ENCODE measurements around the gene CORO7. TPM values are rescaled to one million over a fixed set of nuclear protein-coding genes. Genes with fewer than 3 reads are reported as not detected.
A peak's percentile ranks its signal among the peaks of the same experiment; 100 is the strongest.
"Not testable (repeated sequence)": the region's sequence is repeated elsewhere in the genome, so short reads cannot be mapped to it uniquely, and the experiment has no call there.

CORO7 gene
- polyA plus RNA-seq, 3 donors from 2014 or later = 37.6 to 112 (median 37.8) TPM

GRCh38 chr16:4351880-4352279 is 64.5 kb downstream of the CORO7 start:
- DNase-seq = no peak
- peak overlapping the region; percentile 68 to 94 (median 82) for H3K27ac Mint-ChIP-seq
- H3K4me1 Mint-ChIP-seq = peaks cover 20 to 23% of the 10 kb centered on the region in 2 donors
- H3K27me3 Mint-ChIP-seq (ENCODE audit: low read depth in 3 of 3) = peaks cover 6 to 11% (median 10%) of the 10 kb centered on the region in 3 donors
- no peaks in the 10 kb centered on the region for H3K9me3 Mint-ChIP-seq
- H3K4me3 Mint-ChIP-seq = peak overlapping the region; percentile 46 to 95 (median 93)
- peaks cover 0 to 2% (median 0%) of the 10 kb centered on the region in 3 donors for H3K36me3 Mint-ChIP-seq

GRCh38 chr16:4350787-4351659 is 65.4 kb downstream of the CORO7 start, which contains the start of gene PAM16:
TSS of gene PAM16 (minus strand) at chr16:4351321. CDS start at chr16:4351234, 87 bp downstream.
- Mint-ChIP-seq H3K4me3 (peak within 1 kb of the TSS; percentile 91 to 95 (median 93)), H3K36me3 (no peaks in the 10 kb centered on the region), H3K27me3 (ENCODE audit: low read depth in 3 of 3) (peaks cover 6 to 11% (median 10%) of the 10 kb centered on the region in 3 donors), H3K9me3 (no peaks in the 10 kb centered on the region), H3K4me1 (peaks cover 23% of the 10 kb centered on the region in 2 donors), H3K27ac (peak within 1 kb of the TSS; percentile 80 to 94 (median 89))
- DNase-seq = peak; percentile 98 to 99 (median 99)

DNA sequence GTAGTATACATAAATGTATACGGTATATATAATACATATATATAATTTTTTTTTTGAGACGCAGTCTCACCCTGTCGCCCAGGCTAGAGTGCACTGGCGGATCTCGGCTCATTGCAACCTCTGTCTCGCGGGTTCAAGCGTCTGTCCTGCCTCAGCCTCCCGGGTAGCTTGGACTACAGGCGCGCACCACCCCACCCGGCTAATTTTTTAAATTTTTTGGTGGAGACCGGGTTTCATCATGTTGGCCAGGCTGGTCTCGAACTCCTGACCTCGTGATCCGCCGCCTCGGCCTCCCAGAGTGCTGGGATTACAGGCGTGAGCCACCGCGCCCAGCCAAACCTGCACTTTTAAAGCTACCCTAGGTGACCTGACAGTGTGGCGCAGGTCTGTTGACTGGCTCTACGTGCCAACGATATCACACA is 66.0 kb downstream of the CORO7 start:
- DNase-seq = no peak
- Mint-ChIP-seq H3K4me1 (peaks cover 24 to 27% of the 10 kb centered on the region in 2 donors), H3K27me3 (ENCODE audit: low read depth in 3 of 3) (peaks cover 6 to 11% (median 10%) of the 10 kb centered on the region in 3 donors), H3K27ac (peak overlapping the region; percentile 80 to 93 (median 88)), H3K36me3 (no peaks in the 10 kb centered on the region), H3K9me3 (no peaks in the 10 kb centered on the region), H3K4me3 (peak overlapping the region; percentile 91 to 95 (median 93))

- Mint-ChIP-seq H3K27ac (no peak overlapping the region), H3K36me3 (no peaks in the 10 kb centered on the region), H3K4me1 (peaks cover 32 to 34% of the 10 kb centered on the region in 2 donors), H3K9me3 (no peaks in the 10 kb centered on the region), H3K4me3 (peak overlapping the region in 2 of 5 donors; percentile 12 to 21), H3K27me3 (ENCODE audit: low read depth in 3 of 3) (peaks cover 6 to 11% (median 10%) of the 10 kb centered on the region in 3 donors)
- no peak for DNase-seq
These were observed 67.1 kb downstream of the CORO7 start for GRCh38 chr16:4349332-4349731.

GRCh38 chr16:4347765-4348509 is 68.5 kb downstream of the CORO7 start:
- no peak for DNase-seq
- peaks cover 35 to 38% of the 10 kb centered on the region in 2 donors for H3K4me1 Mint-ChIP-seq
- H3K27me3 Mint-ChIP-seq (ENCODE audit: low read depth in 3 of 3) = peaks cover 6 to 8% (median 7%) of the 10 kb centered on the region in 3 donors
- H3K27ac Mint-ChIP-seq = peak overlapping the region; percentile 20 to 72 (median 35)
- H3K4me3 Mint-ChIP-seq = peak overlapping the region in 1 of 5 donors; percentile 1
- no peaks in the 10 kb centered on the region for H3K9me3 Mint-ChIP-seq
- H3K36me3 Mint-ChIP-seq = no peaks in the 10 kb centered on the region

GRCh38 chr16:4347010-4347409 is 69.4 kb downstream of the CORO7 start:
- peaks cover 35 to 38% of the 10 kb centered on the region in 2 donors for H3K4me1 Mint-ChIP-seq
- no peaks in the 10 kb centered on the region for H3K9me3 Mint-ChIP-seq
- peaks cover 6 to 8% (median 7%) of the 10 kb centered on the region in 3 donors for H3K27me3 Mint-ChIP-seq (ENCODE audit: low read depth in 3 of 3)
- peak overlapping the region in 2 of 6 donors; percentile 25 to 48 for H3K27ac Mint-ChIP-seq
- H3K36me3 Mint-ChIP-seq = no peaks in the 10 kb centered on the region
- H3K4me3 Mint-ChIP-seq = no peak overlapping the region
- no peak for DNase-seq

DNA sequence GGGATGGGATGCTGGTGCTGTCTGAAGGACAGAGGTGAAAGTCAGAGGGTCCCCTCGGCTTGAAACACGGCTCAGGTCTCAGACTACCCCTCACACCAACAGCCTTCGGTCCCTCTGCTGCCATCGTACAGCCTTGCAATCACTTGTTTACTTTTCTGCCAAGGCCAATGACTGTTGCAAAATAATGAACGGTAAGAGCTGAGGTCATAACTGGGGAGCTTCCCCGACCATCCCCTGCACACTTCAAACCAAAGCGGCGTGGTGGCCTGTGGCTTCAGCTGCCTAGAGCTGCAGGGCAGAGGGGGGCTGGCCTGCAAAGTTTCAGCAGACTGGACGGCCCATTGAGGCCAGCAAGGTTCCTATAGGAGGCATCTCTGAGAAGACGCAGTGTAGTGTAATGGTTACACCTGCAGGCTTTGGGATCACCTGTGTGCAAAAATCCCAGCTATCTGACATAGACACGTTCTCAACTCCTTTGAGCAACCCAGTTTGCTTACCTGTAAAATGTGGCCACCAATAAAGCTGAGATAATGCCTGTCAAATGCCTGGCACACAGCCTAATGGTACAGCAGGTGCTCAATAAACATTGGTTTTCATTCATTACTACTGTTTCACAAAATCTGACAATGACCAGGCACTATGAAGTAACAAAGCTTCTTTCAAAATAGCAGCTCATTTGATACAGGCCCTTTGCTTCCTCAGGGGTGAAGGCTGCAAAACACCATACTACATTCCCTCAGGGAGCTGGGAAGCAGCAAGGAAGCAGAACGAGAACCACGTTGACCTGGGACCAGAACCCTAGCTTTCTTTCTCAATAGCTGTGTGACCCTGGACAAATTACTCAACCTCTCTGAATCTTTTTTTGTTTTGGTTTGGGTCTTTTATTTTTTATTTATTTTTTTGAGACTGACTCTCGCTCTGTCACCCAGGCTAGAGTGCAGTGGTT is 70.3 kb downstream of the CORO7 start:
- Mint-ChIP-seq H3K27ac (peak overlapping the region in 5 of 6 donors; percentile 24 to 67 (median 45)), H3K4me3 (no peak overlapping the region), H3K9me3 (no peaks in the 10 kb centered on the region), H3K4me1 (peaks cover 28 to 30% of the 10 kb centered on the region in 2 donors), H3K36me3 (no peaks in the 10 kb centered on the region), H3K27me3 (ENCODE audit: low read depth in 3 of 3) (peaks cover 2 to 7% (median 5%) of the 10 kb centered on the region in 3 donors)
- no peak for DNase-seq

GRCh38 chr16:4344983-4345835 is 71.2 kb downstream of the CORO7 start:
- H3K4me3 Mint-ChIP-seq = no peak overlapping the region
- H3K4me1 Mint-ChIP-seq = peaks cover 21 to 22% of the 10 kb centered on the region in 2 donors
- no peaks in the 10 kb centered on the region for H3K36me3 Mint-ChIP-seq
- H3K27ac Mint-ChIP-seq = peak overlapping the region in 4 of 6 donors; percentile 25 to 66 (median 46)
- peaks cover 0 to 3% (median 2%) of the 10 kb centered on the region in 3 donors for H3K27me3 Mint-ChIP-seq (ENCODE audit: low read depth in 3 of 3)
- no peaks in the 10 kb centered on the region for H3K9me3 Mint-ChIP-seq
- DNase-seq = no peak

- Mint-ChIP-seq H3K4me1 (peaks cover 21 to 22% of the 10 kb centered on the region in 2 donors), H3K27ac (peak overlapping the region in 3 of 6 donors; percentile 25 to 66 (median 26))
- H3K9me3 Mint-ChIP-seq; DNase-seq; H3K36me3 Mint-ChIP-seq; H3K4me3 Mint-ChIP-seq; H3K27me3 Mint-ChIP-seq (ENCODE audit: low read depth in 3 of 3): not testable (repeated sequence)
These were observed 72.0 kb downstream of the CORO7 start for GRCh38 chr16:4344300-4344982.

- H3K27me3 Mint-ChIP-seq (ENCODE audit: low read depth in 3 of 3) = peaks cover 0 to 2% (median 1%) of the 10 kb centered on the region in 3 donors
- DNase-seq = no peak
- peak overlapping the region in 3 of 6 donors; percentile 12 to 55 (median 51) for H3K27ac Mint-ChIP-seq
- H3K4me3 Mint-ChIP-seq = no peak overlapping the region
- peaks cover 17 to 20% of the 10 kb centered on the region in 2 donors for H3K4me1 Mint-ChIP-seq
- H3K9me3 Mint-ChIP-seq = no peaks in the 10 kb centered on the region
- no peaks in the 10 kb centered on the region for H3K36me3 Mint-ChIP-seq
These were observed 73.3 kb downstream of the CORO7 start for GRCh38 chr16:4342866-4343744.

DNA sequence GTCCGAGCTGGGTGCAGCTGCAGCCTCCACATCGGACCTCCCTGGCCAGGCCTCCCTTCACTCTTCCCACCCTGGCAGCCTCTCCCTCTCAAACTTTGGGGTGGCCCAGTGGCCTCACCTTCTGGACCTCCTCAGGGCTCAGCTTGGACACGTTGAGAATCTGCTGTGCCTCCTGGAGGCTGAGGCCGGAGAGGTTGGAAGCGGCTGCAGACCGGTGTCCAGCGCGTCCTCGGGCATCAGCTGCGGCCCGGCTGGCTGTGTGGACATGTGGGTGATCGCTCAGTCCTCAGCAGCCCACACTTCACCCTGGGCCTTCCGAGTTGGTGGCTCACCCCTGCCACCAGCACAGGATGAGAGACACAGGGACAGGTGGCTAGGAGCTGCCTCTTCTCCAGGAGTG is 75.1 kb downstream of the CORO7 start:
- H3K36me3 Mint-ChIP-seq = no peaks in the 10 kb centered on the region
- no peaks in the 10 kb centered on the region for H3K9me3 Mint-ChIP-seq
- H3K27ac Mint-ChIP-seq = no peak overlapping the region
- peaks cover 15% of the 10 kb centered on the region in 2 donors for H3K4me1 Mint-ChIP-seq
- peaks cover 0 to 2% (median 0%) of the 10 kb centered on the region in 3 donors for H3K27me3 Mint-ChIP-seq (ENCODE audit: low read depth in 3 of 3)
- DNase-seq = no peak
- H3K4me3 Mint-ChIP-seq = no peak overlapping the region
